HCT116 (cell line): ENCODE results near the gene LIPG. TPM values are rescaled to one million over a fixed set of nuclear protein-coding genes. Genes with fewer than 3 reads are reported as not detected.
A peak's percentile ranks its signal among the peaks of the same experiment; 100 is the strongest.

Source experiments
- ATAC-seq: fragments of 200-7000 bp; cut with Tn5 transposase; 2 replicates; pipeline ENCODE4 v1.9.1; 2020; ENCODE audit warnings: mild to moderate bottlenecking, moderate library complexity
- BruUV-seq: library from RNA; stranded (reverse); fragments of 400-500 nt; replicated peaks from 2 replicates; lab custom pipeline; 2021; lab: Mats Ljungman, UMichigan
- CTCF ChIA-PET: fragments of 300-600 bp; sonication (Branson Sonifier 250); formaldehyde crosslinking; loops from one replicate; lab custom pipeline; 2021; ENCODE audit warnings: antibody characterized with exemption; lab: Charles Lee
- POLR2A ChIA-PET: fragments of 300-600, 350-600 bp; sonication (Branson Sonifier 250); formaldehyde crosslinking; loops from one replicate; lab custom pipeline; 2021; ENCODE audit warnings: antibody characterized with exemption; lab: Charles Lee
- RAD21 ChIA-PET, 2 experiments: fragments of 300-600 bp; sonication (Branson Sonifier 250); formaldehyde crosslinking; loops; one replicate each; lab custom pipeline; 2023; ENCODE audit warnings: low total read pairs in 2 of 2; ENCODE audit not compliant: uncharacterized antibody in 2 of 2, unreplicated experiment in 2 of 2, low non-redundant PET in 1 of 2; lab: Charles Lee
- DNase-seq: peaks from one replicate; pipeline ENCODE4 v3.0.0-alpha.2; 2010; ENCODE audit warnings: low read depth, low spot score
- H2AFZ ChIP-seq: fragments of 200-600 bp; shearing (Covaris generic), sonication (generic); 2 replicates; pipeline ENCODE4 v1.6.1; 2017; ENCODE audit warnings: low read depth, mixed run types, mixed read lengths, antibody characterized with exemption, low read length; ENCODE audit not compliant: poor library complexity, severe bottlenecking
- H3K27ac ChIP-seq: 2 replicates; pipeline ENCODE4 v1.5.1; 2012; ENCODE audit warnings: low read depth, low read length
- H3K27me3 ChIP-seq: fragments of 200-600 bp; sonication (generic); 2 replicates; pipeline ENCODE4 v1.6.1; 2016; ENCODE audit warnings: mixed run types, low read length, mixed read lengths; ENCODE audit not compliant: insufficient read depth
- H3K36me3 ChIP-seq, 2 experiments: fragments of 200-500 bp in 1 of 2; fragments of 200-600 bp in 1 of 2; sonication (Bioruptor generic) in 1 of 2; sonication (generic) in 1 of 2; 2 replicates each; pipeline versions ENCODE4 v1.5.1 to v1.6.1; 2014 to 2016; ENCODE audit warnings: low read length in 2 of 2, inconsistent platforms in 1 of 2, mixed read lengths in 1 of 2, mixed run types in 1 of 2; ENCODE audit not compliant: insufficient read depth in 2 of 2, control insufficient read depth in 1 of 2
- H3K4me1 ChIP-seq, 2 experiments: fragments of 200-600 bp in 1 of 2; sonication (generic) in 1 of 2; 2 replicates each; pipeline versions ENCODE4 v1.5.1 to v1.6.1; 2012 to 2017; ENCODE audit warnings: low read length in 2 of 2, inconsistent platforms in 1 of 2, mild to moderate bottlenecking in 1 of 2, mixed read lengths in 1 of 2, mixed run types in 1 of 2, moderate library complexity in 1 of 2; ENCODE audit not compliant: insufficient read depth in 2 of 2, control insufficient read depth in 1 of 2
- H3K4me2 ChIP-seq: fragments of 200-600 bp; sonication (generic); 2 replicates; pipeline ENCODE4 v1.6.1; 2017; ENCODE audit warnings: mixed run types, low read length, mixed read lengths
- H3K4me3 ChIP-seq, 2 experiments: fragments of 200-600 bp in 1 of 2; sonication (generic) in 1 of 2; replicated peaks in 1 of 2; 2 replicates each; pipeline ENCODE4 v1.5.1; 2011 to 2016; ENCODE audit warnings: low read length in 2 of 2, control low read depth in 1 of 2, low read depth in 1 of 2, mild to moderate bottlenecking in 1 of 2, mixed read lengths in 1 of 2, mixed run types in 1 of 2
- H3K79me2 ChIP-seq: fragments of 200-600 bp; sonication (generic); 2 replicates; pipeline ENCODE4 v1.6.1; 2017; ENCODE audit warnings: mild to moderate bottlenecking, mixed run types, low read length, moderate library complexity, mixed read lengths; ENCODE audit not compliant: insufficient read depth
- H3K9ac ChIP-seq: fragments of 200-600 bp; sonication (generic); 2 replicates; pipeline ENCODE4 v1.6.1; 2016; ENCODE audit warnings: low read length, mixed read lengths
- H3K9me2 ChIP-seq: fragments of 200-600 bp; sonication (generic), shearing (Covaris generic); 2 replicates; pipeline ENCODE4 v1.6.1; 2017; ENCODE audit warnings: mixed run types, mild to moderate bottlenecking, moderate library complexity; ENCODE audit not compliant: insufficient read depth
- H3K9me3 ChIP-seq, 2 experiments: fragments of 200-500 bp in 1 of 2; fragments of 200-600 bp in 1 of 2; sonication (Bioruptor generic) in 1 of 2; sonication (generic) in 1 of 2; 2 replicates each; pipeline ENCODE4 v1.6.1; 2014 to 2017; ENCODE audit warnings: low read length in 2 of 2, mixed read lengths in 2 of 2, inconsistent platforms in 1 of 2, low read depth in 1 of 2, mild to moderate bottlenecking in 1 of 2, mixed run types in 1 of 2, moderate library complexity in 1 of 2; ENCODE audit not compliant: control insufficient read depth in 1 of 2, insufficient read depth in 1 of 2
- H4K20me1 ChIP-seq: fragments of 200-600 bp; sonication (generic), shearing (Covaris generic); 2 replicates; pipeline ENCODE4 v1.6.1; 2017; ENCODE audit warnings: mixed run types, mild to moderate bottlenecking, moderate library complexity; ENCODE audit not compliant: insufficient read depth
- CBX3 ChIP-seq: IDR thresholded peaks from 2 replicates; pipeline ENCODE4 v1.6.1; 2012; ENCODE audit warnings: low read depth
- CEBPB ChIP-seq: IDR thresholded peaks from 2 replicates; pipeline ENCODE4 v1.6.1; 2012; ENCODE audit warnings: low read depth
- CTCF ChIP-seq, 3 experiments: fragments of 200-600 bp in 1 of 3; sonication (generic) in 1 of 3; IDR thresholded peaks in 2 of 3; conservative IDR thresholded peaks in 1 of 3; 2 replicates each; pipeline ENCODE4 v1.5.1; 2012 to 2017; ENCODE audit warnings: low read depth in 2 of 3, low read length in 2 of 3, antibody characterized with exemption in 1 of 3, borderline replicate concordance in 1 of 3, control low read depth in 1 of 3, mild to moderate bottlenecking in 1 of 3, mixed read lengths in 1 of 3, mixed run types in 1 of 3, moderate library complexity in 1 of 3; ENCODE audit not compliant: insufficient read depth in 1 of 3
- ELF1 ChIP-seq: IDR thresholded peaks from 2 replicates; pipeline ENCODE4 v1.6.1; 2012; ENCODE audit warnings: low read depth, borderline replicate concordance
- EZH2 ChIP-seq: fragments of 200-600 bp; sonication (generic); IDR thresholded peaks from 2 replicates; pipeline ENCODE4 v1.6.1; 2017; ENCODE audit warnings: antibody characterized with exemption, mixed run types
- FOSL1 ChIP-seq: IDR thresholded peaks from 2 replicates; pipeline ENCODE4 v1.6.1; 2012; ENCODE audit warnings: low read depth
- RAD21 ChIP-seq: IDR thresholded peaks from 2 replicates; pipeline ENCODE4 v1.6.1; 2012; ENCODE audit warnings: low read depth, mild to moderate bottlenecking
- SP1 ChIP-seq: IDR thresholded peaks from 2 replicates; pipeline ENCODE4 v1.6.1; 2012; ENCODE audit warnings: low read depth
- intact Hi-C: fragments of 100-400 bp; cut with micrococcal nuclease; formaldehyde crosslinking; loops from 2 replicates; pipeline ENCODE4 v1.10.0; 2022
- total RNA-seq: library from RNA; stranded (reverse); gene quantifications from one replicate; pipeline ENCODE4 v1.2.1, GENCODE V29; 2021; ENCODE audit not compliant: unreplicated experiment
- TF ChIP-seq, protein P1 (sequence below): IDR thresholded peaks from 2 replicates; pipeline ENCODE4 v1.6.1; 2011; ENCODE audit warnings: mild to moderate bottlenecking, low read length, moderate library complexity; ENCODE audit not compliant: insufficient replicate concordance; ENCODE audit errors: extremely low read depth
- TF ChIP-seq, protein P2 (sequence below): IDR thresholded peaks from 2 replicates; pipeline ENCODE4 v1.6.1; 2012
- TF ChIP-seq, protein P3 (sequence below): IDR thresholded peaks from 2 replicates; pipeline ENCODE4 v1.6.1; 2012

The LIPG gene
- total RNA-seq, 1 experiment from 2014 or later, result 2.6 TPM

GRCh38 chr18:49563701-49564517 is 2.1 kb downstream of the LIPG start (continued):
- TF ChIP-seq ELF1 (no peak), FOSL1 (no peak), RAD21 (no peak)

DNA sequence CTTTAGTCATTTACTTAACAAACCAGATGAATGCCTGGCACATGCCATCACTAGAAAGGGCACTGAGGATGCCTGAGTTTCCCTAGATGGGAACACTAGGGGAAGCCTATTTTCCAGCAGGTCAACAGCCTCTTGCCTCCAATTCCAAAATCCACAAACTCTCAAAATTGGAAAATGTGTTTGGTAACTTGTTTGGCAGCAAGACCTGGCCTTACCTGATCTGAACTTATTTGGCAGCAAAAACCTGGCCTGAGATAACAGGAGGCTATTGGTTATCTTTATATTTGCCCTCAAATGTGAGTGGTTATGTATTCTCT is 2.6 kb downstream of the LIPG start:
- Histone ChIP-seq H4K20me1 (no peaks in the 10 kb centered on the region), H3K36me3 (no peaks in the 10 kb centered on the region), H3K79me2 (no peaks in the 10 kb centered on the region), H3K4me3 (no peak overlapping the region), H3K9me2 (no peaks in the 10 kb centered on the region), H3K9me3 (no peaks in the 10 kb centered on the region), H2AFZ (no peak overlapping the region), H3K4me1 (peaks cover 21 to 38% of the 10 kb centered on the region in 2 experiments), H3K9ac (no peak overlapping the region), H3K4me2 (peak overlapping the region; percentile 79; the same call in 1 of the 2 replicates), H3K27me3 (peaks cover 4% of the 10 kb centered on the region; the same call in 1 of the 2 replicates), H3K27ac (no peak overlapping the region)
- intact Hi-C loops, result no loop called here
- no peak for TF ChIP-seq EZH2
- TF ChIP-seq CBX3, result no peak
- TF ChIP-seq SP1, result no peak
- no peak for TF ChIP-seq ELF1
- TF ChIP-seq, protein P1, sequence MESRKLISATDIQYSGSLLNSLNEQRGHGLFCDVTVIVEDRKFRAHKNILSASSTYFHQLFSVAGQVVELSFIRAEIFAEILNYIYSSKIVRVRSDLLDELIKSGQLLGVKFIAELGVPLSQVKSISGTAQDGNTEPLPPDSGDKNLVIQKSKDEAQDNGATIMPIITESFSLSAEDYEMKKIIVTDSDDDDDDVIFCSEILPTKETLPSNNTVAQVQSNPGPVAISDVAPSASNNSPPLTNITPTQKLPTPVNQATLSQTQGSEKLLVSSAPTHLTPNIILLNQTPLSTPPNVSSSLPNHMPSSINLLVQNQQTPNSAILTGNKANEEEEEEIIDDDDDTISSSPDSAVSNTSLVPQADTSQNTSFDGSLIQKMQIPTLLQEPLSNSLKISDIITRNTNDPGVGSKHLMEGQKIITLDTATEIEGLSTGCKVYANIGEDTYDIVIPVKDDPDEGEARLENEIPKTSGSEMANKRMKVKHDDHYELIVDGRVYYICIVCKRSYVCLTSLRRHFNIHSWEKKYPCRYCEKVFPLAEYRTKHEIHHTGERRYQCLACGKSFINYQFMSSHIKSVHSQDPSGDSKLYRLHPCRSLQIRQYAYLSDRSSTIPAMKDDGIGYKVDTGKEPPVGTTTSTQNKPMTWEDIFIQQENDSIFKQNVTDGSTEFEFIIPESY, result no peak
- no peak for TF ChIP-seq CTCF (IDR thresholded peaks at IDR 0.05 in 2 of 3, conservative IDR thresholded peaks at IDR 0.05 in 1 of 3; ENCODE audit: borderline replicate concordance in 1 of 3, insufficient read depth in 1 of 3, low read depth in 2 of 3, low read length in 2 of 3)
- TF ChIP-seq FOSL1, result no peak
- TF ChIP-seq CEBPB, result no peak
- TF ChIP-seq, protein P2, sequence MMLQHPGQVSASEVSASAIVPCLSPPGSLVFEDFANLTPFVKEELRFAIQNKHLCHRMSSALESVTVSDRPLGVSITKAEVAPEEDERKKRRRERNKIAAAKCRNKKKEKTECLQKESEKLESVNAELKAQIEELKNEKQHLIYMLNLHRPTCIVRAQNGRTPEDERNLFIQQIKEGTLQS, result no peak
- TF ChIP-seq, protein P3, sequence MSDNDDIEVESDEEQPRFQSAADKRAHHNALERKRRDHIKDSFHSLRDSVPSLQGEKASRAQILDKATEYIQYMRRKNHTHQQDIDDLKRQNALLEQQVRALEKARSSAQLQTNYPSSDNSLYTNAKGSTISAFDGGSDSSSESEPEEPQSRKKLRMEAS, result no peak
- no TSS peak for BruUV-seq
- ChIA-PET POLR2A (no interaction called here), CTCF (no interaction called here), RAD21 (no interaction called here)
- no peak for DNase-seq
- no peak for ATAC-seq
